H9 (cell line): Measurements from ENCODE around the gene CYP24A1. TPM values are rescaled to one million over a fixed set of nuclear protein-coding genes. Genes with fewer than 3 reads are reported as not detected.
A peak's percentile ranks its signal among the peaks of the same experiment; 100 is the strongest.

Experiments
- DNase-seq: peaks from one replicate; pipeline ENCODE4 v3.0.0-alpha.2; 2017
- H2AFZ ChIP-seq: one replicate; pipeline ENCODE4 v1.6.1; 2013; ENCODE audit warnings: mild to moderate bottlenecking, low read length, control low read depth, moderate library complexity
- H2AK5ac ChIP-seq: 2 replicates; pipeline ENCODE4 v1.6.1; 2013; ENCODE audit warnings: low read length, control low read depth, mixed read lengths; ENCODE audit not compliant: insufficient read length
- H2BK120ac ChIP-seq: one replicate; pipeline ENCODE4 v1.6.1; 2013; ENCODE audit warnings: low read depth, mild to moderate bottlenecking, low read length, control low read depth, inconsistent platforms; ENCODE audit not compliant: poor library complexity, severe bottlenecking
- H2BK12ac ChIP-seq: 2 replicates; pipeline ENCODE4 v1.6.1; 2013; ENCODE audit warnings: low read length, control low read depth, mixed read lengths, low read depth; ENCODE audit not compliant: insufficient read length
- H2BK15ac ChIP-seq: 2 replicates; pipeline ENCODE4 v1.6.1; 2013; ENCODE audit warnings: low read depth, low read length, control low read depth
- H2BK20ac ChIP-seq: one replicate; pipeline ENCODE4 v1.6.1; 2013; ENCODE audit warnings: low read depth, mild to moderate bottlenecking, low read length, control low read depth, inconsistent platforms; ENCODE audit not compliant: poor library complexity, severe bottlenecking
- H2BK5ac ChIP-seq: 2 replicates; pipeline ENCODE4 v1.6.1; 2013; ENCODE audit warnings: low read length, control low read depth, mixed read lengths; ENCODE audit not compliant: insufficient read length
- H3K14ac ChIP-seq: 2 replicates; pipeline ENCODE4 v1.6.1; 2013; ENCODE audit warnings: low read length, control low read depth; ENCODE audit not compliant: insufficient read depth
- H3K18ac ChIP-seq: 2 replicates; pipeline ENCODE4 v1.6.1; 2013; ENCODE audit warnings: low read depth, mild to moderate bottlenecking, mixed read lengths, low read length, control low read depth; ENCODE audit not compliant: insufficient read length
- H3K23ac ChIP-seq: 2 replicates; pipeline ENCODE4 v1.6.1; 2013; ENCODE audit warnings: low read length, control low read depth, mixed read lengths, low read depth; ENCODE audit not compliant: insufficient read length
- H3K23me2 ChIP-seq: 2 replicates; pipeline ENCODE4 v1.6.1; 2013; ENCODE audit warnings: low read depth, mild to moderate bottlenecking, mixed read lengths, low read length, control low read depth; ENCODE audit not compliant: insufficient read length, poor library complexity, severe bottlenecking
- H3K27ac ChIP-seq: 2 replicates; pipeline ENCODE4 v1.5.1; 2013; ENCODE audit warnings: low read length, control low read depth, mixed read lengths, low read depth; ENCODE audit not compliant: insufficient read length
- H3K27me3 ChIP-seq: 2 replicates; pipeline ENCODE4 v1.6.1; 2013; ENCODE audit warnings: low read length, control low read depth, inconsistent platforms; ENCODE audit not compliant: insufficient read depth
- H3K4ac ChIP-seq: 2 replicates; pipeline ENCODE4 v1.6.1; 2013; ENCODE audit warnings: low read depth, mild to moderate bottlenecking, control low read depth, inconsistent platforms, low read length, moderate library complexity
- H3K4me1 ChIP-seq: 2 replicates; pipeline ENCODE4 v1.6.1; 2013; ENCODE audit warnings: low read length, control low read depth, inconsistent platforms; ENCODE audit not compliant: insufficient read depth
- H3K4me2 ChIP-seq: 2 replicates; pipeline ENCODE4 v1.6.1; 2013; ENCODE audit warnings: low read length, control low read depth, mixed read lengths; ENCODE audit not compliant: insufficient read length, insufficient read depth
- H3K56ac ChIP-seq: 2 replicates; pipeline ENCODE4 v1.6.1; 2013; ENCODE audit warnings: low read depth, mild to moderate bottlenecking, mixed read lengths, low read length, control low read depth; ENCODE audit not compliant: insufficient read length
- H3K79me1 ChIP-seq: 2 replicates; pipeline ENCODE4 v1.6.1; 2013; ENCODE audit warnings: low read depth, mild to moderate bottlenecking, moderate library complexity, low read length, control low read depth, inconsistent platforms; ENCODE audit not compliant: insufficient read depth, poor library complexity, severe bottlenecking
- H3K79me2 ChIP-seq: 2 replicates; pipeline ENCODE4 v1.6.1; 2013; ENCODE audit warnings: low read length, control low read depth, inconsistent platforms; ENCODE audit not compliant: insufficient read depth
- H3K9ac ChIP-seq: 2 replicates; pipeline ENCODE4 v1.6.1; 2013; ENCODE audit warnings: low read length, control low read depth, mixed read lengths; ENCODE audit not compliant: insufficient read length; ENCODE audit errors: extremely low read depth
- H3K9me3 ChIP-seq: one replicate; pipeline ENCODE4 v1.6.1; 2013; ENCODE audit warnings: low read depth, low read length, inconsistent platforms; ENCODE audit not compliant: control insufficient read depth
- H3T11ph ChIP-seq: one replicate; pipeline ENCODE4 v1.6.1; 2013; ENCODE audit warnings: mild to moderate bottlenecking, low read length, control low read depth, inconsistent platforms
- H4K20me1 ChIP-seq: one replicate; pipeline ENCODE4 v1.6.1; 2013; ENCODE audit not compliant: control insufficient read depth, insufficient read length, insufficient read depth
- H4K5ac ChIP-seq: 2 replicates; pipeline ENCODE4 v1.6.1; 2013; ENCODE audit warnings: low read depth, mild to moderate bottlenecking, mixed read lengths, low read length, control low read depth; ENCODE audit not compliant: insufficient read length
- H4K8ac ChIP-seq: replicated peaks from 2 replicates; pipeline ENCODE4 v1.6.1; 2013; ENCODE audit warnings: low read length, control low read depth, mixed read lengths, low read depth; ENCODE audit not compliant: insufficient read length
- H4K91ac ChIP-seq: 2 replicates; pipeline ENCODE4 v1.6.1; 2013; ENCODE audit warnings: low read depth, mild to moderate bottlenecking, moderate library complexity, mixed read lengths, low read length, control low read depth; ENCODE audit not compliant: insufficient read length
- H3K27ac Mint-ChIP-seq, 3 experiments: 2 replicates in 2 of 3; 3 replicates in 1 of 3; pipeline ENCODE4 v1.8.0; 2020 to 2021; ENCODE audit warnings: mixed read lengths in 3 of 3, mild to moderate bottlenecking in 1 of 3, moderate library complexity in 1 of 3
- H3K27me3 Mint-ChIP-seq: 2 replicates; pipeline ENCODE4 v1.8.0; 2021; ENCODE audit warnings: low read depth, mild to moderate bottlenecking, moderate library complexity, mixed read lengths
- H3K36me3 Mint-ChIP-seq, 3 experiments: 2 replicates in 2 of 3; 3 replicates in 1 of 3; pipeline ENCODE4 v1.8.0; 2020 to 2021; ENCODE audit warnings: low read depth in 3 of 3, mixed read lengths in 3 of 3; ENCODE audit not compliant: insufficient read depth in 1 of 3
- H3K4me1 Mint-ChIP-seq, 2 experiments: 2 replicates each; pipeline ENCODE4 v1.8.0; 2020; ENCODE audit warnings: mixed read lengths in 2 of 2
- H3K4me3 Mint-ChIP-seq, 2 experiments: 2 replicates in 1 of 2; 3 replicates in 1 of 2; pipeline ENCODE4 v1.8.0; 2020 to 2021; ENCODE audit warnings: mild to moderate bottlenecking in 2 of 2, mixed read lengths in 2 of 2, moderate library complexity in 1 of 2
- H3K9me3 Mint-ChIP-seq, 2 experiments: 2 replicates in 1 of 2; 3 replicates in 1 of 2; pipeline ENCODE4 v1.8.0; 2020; ENCODE audit warnings: mild to moderate bottlenecking in 2 of 2, mixed read lengths in 2 of 2, moderate library complexity in 1 of 2
- CTCF ChIP-seq: fragments of 200-600 bp; sonication (generic); conservative IDR thresholded peaks from 3 replicates; pipeline ENCODE4 v1.8.0; 2021; ENCODE audit warnings: antibody characterized with exemption, mild to moderate bottlenecking
- WGBS: extraction: QIAGEN DNeasy Blood & Tissue Kit; methylation state at CpG from one replicate; pipeline ENCODE4 v1.1.7; 2013; ENCODE audit warnings: missing lambda C conversion rate, low lambda C conversion rate, mixed read lengths; ENCODE audit not compliant: insufficient read length; ENCODE audit errors: extremely low coverage; 5-methylcytosine and 5-hydroxymethylcytosine counted together
- total RNA-seq: library from RNA; stranded (reverse); gene quantifications from 2 replicates; pipeline ENCODE4 v1.2.1, GENCODE V29; 2021

Gene CYP24A1
- total RNA-seq, 1 experiment from 2014 or later = not detected

- Mint-ChIP-seq H3K27me3 (peaks cover 90% of the 10 kb centered on the region), H3K9me3 (peaks cover 0 to 2% of the 10 kb centered on the region in 2 experiments; a peak in 1 of 5 replicates), H3K36me3 (no peaks in the 10 kb centered on the region), H3K4me1 (peaks cover 18 to 23% of the 10 kb centered on the region in 2 experiments), H3K27ac (no peak overlapping the region), H3K4me3 (peak overlapping the region; percentile 55 to 84)
- Histone ChIP-seq H2BK15ac (0 out of 2 replicates have a peak overlapping the region, but pooled peaks have one; percentile 7), H3K9ac (no peak overlapping the region), H3K4me1 (no peaks in the 10 kb centered on the region), H3K27ac (no peak overlapping the region), H2BK12ac (no peak overlapping the region), H3K4ac (no peak overlapping the region), H3K23ac (no peak overlapping the region), H3K14ac (no peak overlapping the region), H4K8ac (no peak overlapping the region), H3K56ac (no peak overlapping the region), H3K23me2 (peaks cover 23% of the 10 kb centered on the region), H4K91ac (no peak overlapping the region), H3K79me2 (no peaks in the 10 kb centered on the region), H3K18ac (no peak overlapping the region), H2BK20ac (no peak overlapping the region), H4K20me1 (no peaks in the 10 kb centered on the region), H3K27me3 (peaks cover 36% of the 10 kb centered on the region), H3T11ph (no peak overlapping the region), H3K9me3 (no peaks in the 10 kb centered on the region), H3K4me2 (peak overlapping the region; percentile 91), H2BK120ac (no peak overlapping the region), H4K5ac (no peak overlapping the region), H2BK5ac (no peak overlapping the region), H2AFZ (no peak overlapping the region), H2AK5ac (no peak overlapping the region), H3K79me1 (no peaks in the 10 kb centered on the region)
- no CpG with 5 or more reads among the region's 66 CpGs for WGBS
- peak; percentile 69 for DNase-seq
- TF ChIP-seq CTCF = no peak
These were observed 732 bp downstream of the CYP24A1 start for GRCh38 chr20:54172856-54173652.
